Astrocyte of the cerebellum (primary cell): ENCODE measurements around the gene RND1.
A peak's percentile ranks its signal among the peaks of the same experiment; 100 is the strongest.

ENCODE experiments used
- DNase-seq: peaks from one replicate; pipeline ENCODE4 v3.0.0-alpha.2; 2011; ENCODE audit warnings: low read depth
- H3K4me3 ChIP-seq: 2 replicates; pipeline ENCODE4 v1.5.1; 2011; ENCODE audit warnings: mild to moderate bottlenecking, low read depth, low read length, moderate library complexity
- CTCF ChIP-seq: IDR thresholded peaks from 2 replicates; pipeline ENCODE4 v1.5.1; 2012; ENCODE audit warnings: low read length, low read depth, moderate library complexity, mild to moderate bottlenecking; ENCODE audit errors: missing control alignments
- in situ Hi-C: cut with HindIII; loops from 2 replicates; pipeline ENCODE4 v1.10.0; 2017; ENCODE audit warnings: low sequenced_read_pairs

Gene RND1

GRCh38 chr12:48822711-48823110, 43.0 kb downstream of the RND1 start:
- no peak for DNase-seq
- no peak for TF ChIP-seq CTCF
- H3K4me3 ChIP-seq: no peak overlapping the region
- in situ Hi-C loops: no loop called here

- H3K4me3 ChIP-seq: no peak overlapping the region
- no peak for TF ChIP-seq CTCF
- in situ Hi-C loops: no loop called here
- no peak for DNase-seq
Measured at GRCh38 chr12:48822139-48822538, 43.5 kb downstream of the RND1 start.

GRCh38 chr12:48819986-48820725, 45.5 kb downstream of the RND1 start:
- DNase-seq: no peak
- in situ Hi-C loops: no loop called here
- no peak overlapping the region for H3K4me3 ChIP-seq
- no peak for TF ChIP-seq CTCF

- in situ Hi-C loops: no loop called here
- peak overlapping the region; percentile 62 for H3K4me3 ChIP-seq
- no peak for DNase-seq
- TF ChIP-seq CTCF: peak; percentile 7
Measured at GRCh38 chr12:48818831-48819590, 46.7 kb downstream of the RND1 start.

- DNase-seq: no peak
- no peak for TF ChIP-seq CTCF
- peak within 1 kb of the TSS; percentile 62 for H3K4me3 ChIP-seq
- in situ Hi-C loops: no loop called here
Measured at GRCh38 chr12:48817873-48818830, 47.5 kb downstream of the RND1 start, which contains the start of gene CACNB3. CACNB3 (plus strand) TSS chr12:48818496; CDS start chr12:48818930, 434 bp downstream.
